Measurements from ENCODE around the gene ZNF526.
A peak's percentile ranks its signal among the peaks of the same experiment; 100 is the strongest.

ZNF526 gene

GRCh38 chr19:42197375-42197817 lies 22.7 kb upstream of the ZNF526 start:
- DNase-seq: no peak

GRCh38 chr19:42198676-42199439 lies 21.3 kb upstream of the ZNF526 start:
- peak; percentile 55 for DNase-seq

- DNase-seq: peak; percentile 64
Measured at GRCh38 chr19:42199440-42200115, 20.5 kb upstream of the ZNF526 start.

- no peak for DNase-seq
Measured at GRCh38 chr19:42200116-42200715, 19.9 kb upstream of the ZNF526 start.

GRCh38 chr19:42201489-42202289 lies 18.4 kb upstream of the ZNF526 start:
- DNase-seq: no peak

- no peak for DNase-seq
Measured at GRCh38 chr19:42202290-42202880, 17.7 kb upstream of the ZNF526 start.

GRCh38 chr19:42203700-42204099 lies 16.4 kb upstream of the ZNF526 start:
- DNase-seq: no peak

- DNase-seq: no peak
Measured at GRCh38 chr19:42204664-42205063, 15.4 kb upstream of the ZNF526 start.

- no peak for DNase-seq
Measured at GRCh38 chr19:42206871-42207755, 13.0 kb upstream of the ZNF526 start.

GRCh38 chr19:42207767-42208271 lies 12.3 kb upstream of the ZNF526 start:
- no peak for DNase-seq

- DNase-seq: no peak
Measured at GRCh38 chr19:42208612-42209011, 11.5 kb upstream of the ZNF526 start.

- DNase-seq: no peak
Measured at GRCh38 chr19:42212886-42213285, 7.2 kb upstream of the ZNF526 start.

GRCh38 chr19:42214810-42215485 lies 5.2 kb upstream of the ZNF526 start:
- no peak for DNase-seq

- DNase-seq: peak; percentile 39
Measured at GRCh38 chr19:42216653-42217519, 3.2 kb upstream of the ZNF526 start.

GRCh38 chr19:42217520-42218437 lies 2.3 kb upstream of the ZNF526 start, which contains the start of gene DEDD2:
Gene DEDD2 (minus strand): TSS chr19:42217677. CDS start chr19:42217007, 670 bp downstream.
- DNase-seq: peak; percentile 100

- DNase-seq: no peak
Measured at GRCh38 chr19:42220751-42221097, 612 bp downstream of the ZNF526 start.

- no peak for DNase-seq
Measured at GRCh38 chr19:42224940-42225717, 5.0 kb downstream of the ZNF526 start.
